Lung (tissue), 12 donors: Measurements from ENCODE around the gene OR51B4. TPM values are rescaled to one million over a fixed set of nuclear protein-coding genes. Genes with fewer than 3 reads are reported as not detected.
"Not testable (repeated sequence)": the region's sequence is repeated elsewhere in the genome, so short reads cannot be mapped to it uniquely, and the experiment has no call there.

Experiments
- ATAC-seq: fragments of 200-7000 bp; cut with Tn5 transposase; one replicate; pipeline ENCODE4 v1.9.1; 2020; ENCODE audit warnings: moderate number of reproducible peaks; ENCODE audit not compliant: insufficient read depth, low FRiP score
- DNase-seq, 3 donors: peaks; one replicate each; pipeline ENCODE4 v3.0.0-alpha.2; 2013 to 2017
- H3K27ac ChIP-seq, 2 donors: one replicate each; pipeline ENCODE4 v1.5.1; 2013; ENCODE audit warnings: mild to moderate bottlenecking in 2 of 2, moderate library complexity in 2 of 2, control low read depth in 1 of 2, inconsistent platforms in 1 of 2, low read depth in 1 of 2, low read length in 1 of 2
- H3K27me3 ChIP-seq, 3 donors: one replicate each; pipeline ENCODE4 v1.5.1; 2013; ENCODE audit warnings: low read length in 2 of 3; ENCODE audit not compliant: control insufficient read depth in 3 of 3, insufficient read depth in 3 of 3
- H3K36me3 ChIP-seq, 4 donors: one replicate each; pipeline ENCODE4 v1.5.1; 2013; ENCODE audit warnings: low read length in 4 of 4, mild to moderate bottlenecking in 1 of 4, moderate library complexity in 1 of 4; ENCODE audit not compliant: control insufficient read depth in 4 of 4, insufficient read depth in 4 of 4
- H3K4me1 ChIP-seq, 5 donors: one replicate each; pipeline ENCODE4 v1.5.1; 2013; ENCODE audit warnings: low read length in 5 of 5, mild to moderate bottlenecking in 2 of 5, moderate library complexity in 1 of 5; ENCODE audit not compliant: control insufficient read depth in 5 of 5, insufficient read depth in 5 of 5
- H3K4me3 ChIP-seq: one replicate; pipeline ENCODE4 v1.5.1; 2013; ENCODE audit warnings: mild to moderate bottlenecking, control low read depth, moderate library complexity
- H3K9ac ChIP-seq, 2 donors: one replicate each; pipeline ENCODE4 v1.5.1; 2013; ENCODE audit warnings: low read length in 2 of 2, control low read depth in 1 of 2; ENCODE audit not compliant: insufficient read depth in 1 of 2
- H3K9me3 ChIP-seq, 4 donors: one replicate each; pipeline ENCODE4 v1.5.1; 2013; ENCODE audit warnings: low read length in 3 of 4, mild to moderate bottlenecking in 1 of 4, moderate library complexity in 1 of 4; ENCODE audit not compliant: control insufficient read depth in 4 of 4, insufficient read depth in 3 of 4
- WGBS, 2 donors: extraction: QIAGEN DNeasy Blood & Tissue Kit; methylation state at CpG; one replicate each; pipeline ENCODE4 v1.1.7; 2013; 5-methylcytosine and 5-hydroxymethylcytosine counted together
- polyA plus RNA-seq, 2 donors: library from polyadenylated mRNA; stranded (reverse); fragments of 200-250 nt; gene quantifications; one replicate each; pipeline ENCODE4 v1.2.1, GENCODE V29; 2013
- total RNA-seq, 2 donors: library from RNA; depleted of rRNA in 1 of 2; stranded (reverse); fragments of >200 nt in 1 of 2; gene quantifications; one replicate each; pipeline ENCODE4 v1.2.1, GENCODE V29; 2014 to 2021
- TF ChIP-seq, protein P1 (sequence below): IDR thresholded peaks from 2 replicates; pipeline ENCODE4 v1.5.1; 2012; ENCODE audit warnings: mild to moderate bottlenecking; ENCODE audit errors: control extremely low read depth, extremely low read depth
- donor health status: control.
- donor health status: control.
- donor health status: Bipolar disorder and iron deficiency.
- donor health status: healthy.
- donor health status: DM: yes; HTN: yes; CAD: no.

Gene OR51B4
- total and polyA plus RNA-seq, 4 donors: 1.9 TPM; not detected in 3

DNA sequence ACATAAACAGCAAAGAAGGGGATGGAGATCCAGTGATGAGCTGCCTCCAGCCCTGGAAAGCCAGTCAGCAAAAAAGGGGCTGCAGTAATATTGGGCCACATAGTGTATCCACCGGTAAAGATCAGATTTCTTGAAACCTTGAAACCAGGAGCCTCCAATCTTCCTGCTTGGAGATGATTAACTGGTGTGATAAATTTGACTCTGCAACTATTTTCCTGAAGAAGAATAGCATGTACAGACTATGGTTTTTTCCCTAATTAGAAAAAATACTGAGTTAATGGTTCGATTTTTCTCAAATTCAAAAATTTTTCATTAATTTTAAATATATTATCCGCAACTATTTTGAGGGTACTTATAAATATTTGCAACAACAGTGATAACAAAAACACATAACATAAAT lies 22.5 kb upstream of the OR51B4 start, which contains the start of gene OR51B2:
Gene OR51B2, minus strand, starts transcription at position 101 of the 400 bp plus-strand sequence. Its CDS starts 0 bp downstream, at position 101.
- 75 to 82% methylated on average over 3 of the region's 3 CpGs for WGBS, 2 donors
- no peak for ATAC-seq
- H3K4me1 ChIP-seq: no peaks in the 10 kb centered on the region
- H3K9ac ChIP-seq: no peak within 1 kb of the TSS
- TF ChIP-seq, protein P1, sequence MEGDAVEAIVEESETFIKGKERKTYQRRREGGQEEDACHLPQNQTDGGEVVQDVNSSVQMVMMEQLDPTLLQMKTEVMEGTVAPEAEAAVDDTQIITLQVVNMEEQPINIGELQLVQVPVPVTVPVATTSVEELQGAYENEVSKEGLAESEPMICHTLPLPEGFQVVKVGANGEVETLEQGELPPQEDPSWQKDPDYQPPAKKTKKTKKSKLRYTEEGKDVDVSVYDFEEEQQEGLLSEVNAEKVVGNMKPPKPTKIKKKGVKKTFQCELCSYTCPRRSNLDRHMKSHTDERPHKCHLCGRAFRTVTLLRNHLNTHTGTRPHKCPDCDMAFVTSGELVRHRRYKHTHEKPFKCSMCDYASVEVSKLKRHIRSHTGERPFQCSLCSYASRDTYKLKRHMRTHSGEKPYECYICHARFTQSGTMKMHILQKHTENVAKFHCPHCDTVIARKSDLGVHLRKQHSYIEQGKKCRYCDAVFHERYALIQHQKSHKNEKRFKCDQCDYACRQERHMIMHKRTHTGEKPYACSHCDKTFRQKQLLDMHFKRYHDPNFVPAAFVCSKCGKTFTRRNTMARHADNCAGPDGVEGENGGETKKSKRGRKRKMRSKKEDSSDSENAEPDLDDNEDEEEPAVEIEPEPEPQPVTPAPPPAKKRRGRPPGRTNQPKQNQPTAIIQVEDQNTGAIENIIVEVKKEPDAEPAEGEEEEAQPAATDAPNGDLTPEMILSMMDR: no peak
- no peak within 1 kb of the TSS for H3K27ac ChIP-seq
- H3K36me3 ChIP-seq: no peaks in the 10 kb centered on the region
- H3K27me3 ChIP-seq: no peaks in the 10 kb centered on the region
- no peak for DNase-seq
- H3K9me3 ChIP-seq: no peaks in the 10 kb centered on the region
- no peak within 1 kb of the TSS for H3K4me3 ChIP-seq

DNA sequence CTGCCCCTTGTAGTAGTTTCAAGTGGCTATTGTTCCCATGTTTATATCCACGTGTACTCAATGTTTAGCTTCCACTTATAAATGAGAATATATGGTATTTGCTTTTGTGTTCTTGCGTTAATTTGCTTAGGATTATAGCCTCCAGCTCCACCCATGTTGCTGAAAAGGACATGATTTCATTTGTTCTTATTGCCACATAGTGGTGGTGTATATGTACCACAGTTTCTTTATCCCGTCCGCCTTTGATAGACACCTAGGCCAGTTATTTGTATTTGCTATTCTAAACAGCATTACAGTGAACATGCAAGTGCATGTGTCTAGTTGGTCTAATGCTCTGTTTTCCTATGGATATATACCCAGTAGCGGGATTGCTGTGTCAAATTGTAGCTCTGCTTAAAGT lies 15.5 kb upstream of the OR51B4 start:
- Histone ChIP-seq H3K4me3 (no peak overlapping the region), H3K27ac (no peak overlapping the region), H3K27me3 (no peaks in the 10 kb centered on the region), H3K4me1 (no peaks in the 10 kb centered on the region), H3K9ac (no peak overlapping the region), H3K36me3 (no peaks in the 10 kb centered on the region), H3K9me3 (peaks cover 0 to 2% (median 0%) of the 10 kb centered on the region in 4 donors)
- 67 to 75% methylated on average over 5 of the region's 5 CpGs for WGBS, 2 donors
- TF ChIP-seq, protein P1: no peak
- no peak for ATAC-seq
- no peak for DNase-seq

DNA sequence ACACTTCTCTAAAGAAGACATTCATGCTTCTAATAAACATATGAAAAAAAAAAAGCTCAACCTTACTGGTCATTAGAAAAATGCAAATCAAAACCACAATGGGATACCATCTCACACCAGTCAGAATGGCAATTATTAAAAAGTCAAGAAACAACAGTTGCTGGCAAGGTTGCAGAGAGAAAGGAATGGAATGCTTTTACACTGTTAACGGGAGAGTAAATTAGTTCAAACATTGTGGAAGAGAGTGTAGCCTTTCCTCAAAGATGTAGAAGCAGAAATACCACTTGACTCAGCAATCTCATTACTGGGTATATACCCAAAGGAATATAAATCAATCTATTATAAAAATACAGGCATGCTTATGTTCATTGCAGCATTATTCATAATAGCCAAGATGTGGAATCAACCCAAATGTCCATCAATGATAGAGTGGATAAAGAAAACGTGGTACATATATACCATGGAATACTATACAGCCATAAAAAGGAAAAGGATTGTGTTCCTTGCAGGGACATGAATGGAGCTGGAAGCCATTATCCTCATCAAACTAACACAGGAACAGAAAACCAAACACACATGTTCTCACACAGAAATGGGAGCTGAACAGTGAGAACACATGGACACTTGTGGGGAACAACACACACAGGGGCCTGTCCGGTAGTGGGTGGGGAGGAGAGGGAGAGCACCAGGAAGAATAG lies 11.7 kb upstream of the OR51B4 start:
- H3K27me3 ChIP-seq, H3K36me3 ChIP-seq, H3K4me3 ChIP-seq, DNase-seq, H3K27ac ChIP-seq, H3K4me1 ChIP-seq, ATAC-seq, H3K9ac ChIP-seq, H3K9me3 ChIP-seq: not testable (repeated sequence)
- 83 to 92% methylated on average over 3 of the region's 3 CpGs for WGBS, 2 donors

DNA sequence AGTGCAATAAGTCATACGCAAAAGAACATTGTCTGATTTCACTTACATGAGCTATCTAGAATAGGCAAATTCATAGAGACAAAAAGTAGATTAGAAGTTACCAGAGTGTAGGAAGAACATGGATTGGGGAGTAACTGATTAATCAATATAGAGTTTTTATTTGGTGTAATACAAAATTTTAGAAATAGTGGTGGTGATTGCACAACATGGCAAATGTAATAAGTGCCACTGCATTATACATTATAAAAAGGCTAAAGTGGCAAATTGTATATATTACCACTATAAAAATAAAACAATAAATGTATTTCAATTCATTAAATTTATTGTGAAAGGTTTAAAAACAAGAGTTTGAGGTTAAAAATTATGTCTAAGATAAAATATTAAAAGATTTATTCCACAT lies 8.7 kb upstream of the OR51B4 start:
- TF ChIP-seq, protein P1: no peak
- no peak for DNase-seq

More for the DNA sequence above, 8.7 kb upstream of the OR51B4 start:
- WGBS, 2 donors: 93 to 97% methylated on average over 1 of the region's 1 CpG
- no peaks in the 10 kb centered on the region for H3K36me3 ChIP-seq
- no peak overlapping the region for H3K9ac ChIP-seq
- no peak overlapping the region for H3K4me3 ChIP-seq
- peaks cover 0 to 2% (median 0%) of the 10 kb centered on the region in 4 donors for H3K9me3 ChIP-seq
- H3K4me1 ChIP-seq: no peaks in the 10 kb centered on the region
- H3K27me3 ChIP-seq: no peaks in the 10 kb centered on the region
- no peak for ATAC-seq
- no peak overlapping the region for H3K27ac ChIP-seq
